Loucy (cell line): Measurements from ENCODE around the gene FFAR1.

Experiments used
- H2AFZ ChIP-seq: fragments of 200-600 bp; sonication (generic); 2 replicates; pipeline ENCODE4 v1.6.0; 2016; ENCODE audit warnings: antibody characterized with exemption, mild to moderate bottlenecking, low read length, moderate library complexity
- H3F3A ChIP-seq: fragments of 200-600 bp; 2 replicates; pipeline ENCODE4 v1.6.0; 2016; ENCODE audit warnings: antibody characterized with exemption, low read depth, mild to moderate bottlenecking
- H3K27me3 ChIP-seq: fragments of 200-600 bp; sonication (generic); 2 replicates; pipeline ENCODE4 v1.6.1; 2014; ENCODE audit warnings: low read length, mild to moderate bottlenecking; ENCODE audit not compliant: insufficient read depth, poor library complexity, severe bottlenecking
- H3K36me3 ChIP-seq: fragments of 200-600 bp; sonication (generic); 2 replicates; pipeline ENCODE4 v1.6.1; 2016; ENCODE audit warnings: low read length; ENCODE audit not compliant: insufficient read depth
- H3K4me1 ChIP-seq: fragments of 200-600 bp; sonication (generic); 2 replicates; pipeline ENCODE4 v1.5.1; 2014; ENCODE audit warnings: low read length, mild to moderate bottlenecking; ENCODE audit not compliant: insufficient read depth, poor library complexity, severe bottlenecking
- H3K4me2 ChIP-seq: fragments of 200-600 bp; sonication (generic); 2 replicates; pipeline ENCODE4 v1.6.0; 2014; ENCODE audit warnings: antibody characterized with exemption, low read length, low read depth, mild to moderate bottlenecking; ENCODE audit not compliant: poor library complexity, severe bottlenecking
- H3K4me3 ChIP-seq: fragments of 200-600 bp; sonication (generic); 2 replicates; pipeline ENCODE4 v1.5.1; 2014; ENCODE audit warnings: low read length, mild to moderate bottlenecking, mixed read lengths; ENCODE audit not compliant: poor library complexity, severe bottlenecking
- H3K79me2 ChIP-seq: fragments of 200-600 bp; sonication (generic); 2 replicates; pipeline ENCODE4 v1.6.1; 2014; ENCODE audit warnings: low read length; ENCODE audit not compliant: insufficient read depth
- H3K9ac ChIP-seq: fragments of 200-600 bp; sonication (generic); 2 replicates; pipeline ENCODE4 v1.6.0; 2014; ENCODE audit warnings: mild to moderate bottlenecking, low read depth, low read length, moderate library complexity; ENCODE audit not compliant: poor library complexity, severe bottlenecking
- H3K9me2 ChIP-seq: fragments of 200-600 bp; sonication (generic); replicated peaks from 2 replicates; pipeline ENCODE4 v1.6.1; 2016; ENCODE audit warnings: low read depth, low read length, mixed read lengths
- H3K9me3 ChIP-seq: fragments of 200-600 bp; sonication (generic); 2 replicates; pipeline ENCODE4 v1.6.1; 2014; ENCODE audit warnings: mild to moderate bottlenecking, antibody characterized with exemption, low read length, low read depth; ENCODE audit not compliant: insufficient read depth
- H4K20me1 ChIP-seq: fragments of 200-600 bp; sonication (generic); 2 replicates; pipeline ENCODE4 v1.6.0; 2014; ENCODE audit warnings: antibody characterized with exemption, low read length, mild to moderate bottlenecking; ENCODE audit not compliant: insufficient read depth, poor library complexity, severe bottlenecking
- EZH2phosphoT487 ChIP-seq: fragments of 200-600 bp; IDR thresholded peaks from 2 replicates; pipeline ENCODE4 v1.6.1; 2018; ENCODE audit warnings: antibody characterized with exemption, mild to moderate bottlenecking, moderate library complexity, borderline replicate concordance
- TF ChIP-seq, protein P1 (sequence below): fragments of 200-600 bp; sonication (generic); conservative IDR thresholded peaks from 2 replicates; pipeline ENCODE4 v1.5.1; 2014; ENCODE audit warnings: mild to moderate bottlenecking, antibody characterized with exemption, low read length

FFAR1 gene

DNA sequence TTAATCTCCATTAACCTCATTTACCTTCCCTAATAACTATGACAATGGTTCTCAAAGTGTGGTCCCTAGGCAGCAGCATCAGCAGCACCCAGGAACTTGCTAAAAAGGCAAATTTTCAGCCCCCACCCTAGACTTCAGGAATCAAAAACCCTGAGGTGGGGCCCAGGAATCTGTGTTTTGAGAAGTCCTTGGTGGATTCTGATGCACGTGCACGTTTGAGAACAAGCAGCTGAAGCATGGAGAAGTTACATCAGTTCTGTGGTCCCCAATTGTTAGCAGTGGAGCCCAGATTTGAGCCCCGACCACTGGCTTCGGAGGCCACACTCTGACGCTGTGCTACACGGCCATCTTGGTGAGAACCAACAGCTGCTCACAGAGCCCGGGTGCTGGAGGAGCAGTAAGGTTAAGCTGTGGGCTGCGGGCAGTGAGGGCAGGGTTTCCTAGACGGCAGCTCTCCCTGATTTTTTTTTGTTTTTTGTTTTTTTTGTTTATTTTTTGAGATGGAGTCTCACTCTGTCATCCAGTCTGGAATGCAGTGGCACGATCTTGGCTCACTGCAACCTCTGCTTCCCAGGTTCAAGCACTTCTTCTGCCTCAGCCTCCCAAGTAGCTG lies 32.7 kb upstream of the FFAR1 start:
- H4K20me1 ChIP-seq: no peaks in the 10 kb centered on the region
- no peak overlapping the region for H3K4me3 ChIP-seq
- no peaks in the 10 kb centered on the region for H3K79me2 ChIP-seq
- TF ChIP-seq, protein P1, sequence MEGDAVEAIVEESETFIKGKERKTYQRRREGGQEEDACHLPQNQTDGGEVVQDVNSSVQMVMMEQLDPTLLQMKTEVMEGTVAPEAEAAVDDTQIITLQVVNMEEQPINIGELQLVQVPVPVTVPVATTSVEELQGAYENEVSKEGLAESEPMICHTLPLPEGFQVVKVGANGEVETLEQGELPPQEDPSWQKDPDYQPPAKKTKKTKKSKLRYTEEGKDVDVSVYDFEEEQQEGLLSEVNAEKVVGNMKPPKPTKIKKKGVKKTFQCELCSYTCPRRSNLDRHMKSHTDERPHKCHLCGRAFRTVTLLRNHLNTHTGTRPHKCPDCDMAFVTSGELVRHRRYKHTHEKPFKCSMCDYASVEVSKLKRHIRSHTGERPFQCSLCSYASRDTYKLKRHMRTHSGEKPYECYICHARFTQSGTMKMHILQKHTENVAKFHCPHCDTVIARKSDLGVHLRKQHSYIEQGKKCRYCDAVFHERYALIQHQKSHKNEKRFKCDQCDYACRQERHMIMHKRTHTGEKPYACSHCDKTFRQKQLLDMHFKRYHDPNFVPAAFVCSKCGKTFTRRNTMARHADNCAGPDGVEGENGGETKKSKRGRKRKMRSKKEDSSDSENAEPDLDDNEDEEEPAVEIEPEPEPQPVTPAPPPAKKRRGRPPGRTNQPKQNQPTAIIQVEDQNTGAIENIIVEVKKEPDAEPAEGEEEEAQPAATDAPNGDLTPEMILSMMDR: no peak
- TF ChIP-seq EZH2phosphoT487: no peak
- peaks cover 2% of the 10 kb centered on the region for H3F3A ChIP-seq
- H3K27me3 ChIP-seq: no peaks in the 10 kb centered on the region
- no peak overlapping the region for H3K9ac ChIP-seq
- H3K36me3 ChIP-seq: no peaks in the 10 kb centered on the region
- H3K9me3 ChIP-seq: no peaks in the 10 kb centered on the region
- no peak overlapping the region for H2AFZ ChIP-seq
- no peaks in the 10 kb centered on the region for H3K9me2 ChIP-seq
- H3K4me1 ChIP-seq: peaks cover 48% of the 10 kb centered on the region
- H3K4me2 ChIP-seq: no peak overlapping the region

DNA sequence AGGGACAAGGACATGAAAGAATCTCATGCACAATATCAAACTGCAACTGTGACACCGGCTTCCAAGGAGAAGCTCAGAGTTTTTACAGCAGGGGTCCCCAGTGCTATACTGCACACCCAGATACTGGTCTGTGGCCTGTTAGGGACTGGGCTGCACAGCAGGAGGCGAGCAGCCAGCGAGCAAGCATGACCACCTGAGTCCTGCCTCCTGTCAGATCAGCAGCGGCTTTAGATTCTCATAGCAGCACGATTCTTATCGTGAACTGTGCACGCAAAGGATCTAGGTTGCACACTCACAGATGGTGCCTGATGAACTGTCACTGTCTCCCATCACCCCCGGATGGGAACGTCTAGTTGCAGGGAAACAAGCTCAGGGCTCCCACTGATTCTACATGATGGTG lies 31.8 kb upstream of the FFAR1 start:
- Histone ChIP-seq H3K4me1 (peaks cover 48% of the 10 kb centered on the region), H3K4me2 (no peak overlapping the region)

GRCh38 chr19:35316560-35316959 lies 31.1 kb upstream of the FFAR1 start:
- Histone ChIP-seq H3F3A (peaks cover 3% of the 10 kb centered on the region), H3K9me2 (no peaks in the 10 kb centered on the region), H3K4me3 (no peak overlapping the region), H4K20me1 (no peaks in the 10 kb centered on the region), H3K9me3 (no peaks in the 10 kb centered on the region), H3K9ac (no peak overlapping the region), H3K36me3 (no peaks in the 10 kb centered on the region), H3K27me3 (no peaks in the 10 kb centered on the region), H3K79me2 (no peaks in the 10 kb centered on the region), H3K4me2 (no peak overlapping the region), H3K4me1 (peaks cover 51% of the 10 kb centered on the region), H2AFZ (no peak overlapping the region)
- no peak for TF ChIP-seq EZH2phosphoT487
- TF ChIP-seq, protein P1: no peak

More for the DNA sequence above, 31.8 kb upstream of the FFAR1 start:
- Histone ChIP-seq H3K4me3 (no peak overlapping the region), H3K9ac (no peak overlapping the region), H3K36me3 (no peaks in the 10 kb centered on the region), H3F3A (peaks cover 3% of the 10 kb centered on the region), H4K20me1 (no peaks in the 10 kb centered on the region), H3K9me3 (no peaks in the 10 kb centered on the region), H3K27me3 (no peaks in the 10 kb centered on the region), H3K79me2 (no peaks in the 10 kb centered on the region), H2AFZ (no peak overlapping the region), H3K9me2 (no peaks in the 10 kb centered on the region)
- TF ChIP-seq, protein P1: peak; percentile 43
- no peak for TF ChIP-seq EZH2phosphoT487
